Endodermal cell (in vitro differentiated cells): ENCODE measurements around the gene DLG2. TPM values are rescaled to one million over a fixed set of nuclear protein-coding genes. Genes with fewer than 3 reads are reported as not detected.

Experiments
- DNase-seq: peaks from one replicate; pipeline ENCODE4 v3.0.0-alpha.2; 2017
- H3K27ac ChIP-seq: 2 replicates; pipeline ENCODE4 v1.5.1; 2013; ENCODE audit warnings: mild to moderate bottlenecking, low read depth, low read length, moderate library complexity
- H3K27me3 ChIP-seq: 2 replicates; pipeline ENCODE4 v1.6.1; 2013; ENCODE audit warnings: mild to moderate bottlenecking, low read length, moderate library complexity; ENCODE audit not compliant: insufficient read depth, control insufficient read depth, poor library complexity, severe bottlenecking
- H3K36me3 ChIP-seq: 2 replicates; pipeline ENCODE4 v1.7.0; 2013; ENCODE audit warnings: mild to moderate bottlenecking, low read length, moderate library complexity; ENCODE audit not compliant: control insufficient read depth, insufficient read depth
- H3K4me1 ChIP-seq: one replicate; pipeline ENCODE4 v1.7.0; 2013; ENCODE audit warnings: low read length; ENCODE audit not compliant: control insufficient read depth, insufficient read depth
- H3K4me3 ChIP-seq: 2 replicates; pipeline ENCODE4 v1.5.1; 2013; ENCODE audit warnings: mild to moderate bottlenecking, low read length, moderate library complexity
- H3K9ac ChIP-seq: 2 replicates; pipeline ENCODE4 v1.6.1; 2013; ENCODE audit warnings: mild to moderate bottlenecking, low read length, moderate library complexity; ENCODE audit not compliant: poor library complexity, severe bottlenecking; ENCODE audit errors: extremely low read depth
- H3K9me3 ChIP-seq: 2 replicates; pipeline ENCODE4 v1.6.1; 2013; ENCODE audit warnings: mild to moderate bottlenecking, low read length, moderate library complexity; ENCODE audit not compliant: control insufficient read depth
- H3K27ac Mint-ChIP-seq: 2 replicates; pipeline ENCODE4 v1.8.0; 2020; ENCODE audit warnings: mixed read lengths
- H3K27me3 Mint-ChIP-seq: 2 replicates; pipeline ENCODE4 v1.8.0; 2021; ENCODE audit warnings: mild to moderate bottlenecking, mixed read lengths; ENCODE audit not compliant: insufficient read depth
- H3K36me3 Mint-ChIP-seq: 2 replicates; pipeline ENCODE4 v1.8.0; 2020; ENCODE audit warnings: low read depth, mixed read lengths
- H3K4me1 Mint-ChIP-seq: 2 replicates; pipeline ENCODE4 v1.8.0; 2020; ENCODE audit warnings: mixed read lengths
- H3K4me3 Mint-ChIP-seq: 2 replicates; pipeline ENCODE4 v1.8.0; 2020; ENCODE audit warnings: mild to moderate bottlenecking, moderate library complexity, mixed read lengths
- H3K9me3 Mint-ChIP-seq: 2 replicates; pipeline ENCODE4 v1.8.0; 2020; ENCODE audit warnings: mild to moderate bottlenecking, mixed read lengths
- WGBS, 2 experiments: methylation state at CpG; one replicate each; pipeline versions ENCODE4 v1.1.5 to v1.1.7; 2013; ENCODE audit warnings: missing lambda C conversion rate in 2 of 2, mixed read lengths in 1 of 2; ENCODE audit not compliant: insufficient coverage in 1 of 2, insufficient read length in 1 of 2; 5-methylcytosine and 5-hydroxymethylcytosine counted together
- total RNA-seq, 2 donors: library from RNA; stranded (reverse); fragmentation: NEBNext Ultra II Directional in 1 of 2; extraction: Animal tissue kit (Norgen Biotek cat#: 25700) in 1 of 2; gene quantifications; 2 replicates in 1 of 2; 3 replicates in 1 of 2; pipeline ENCODE4 v1.2.1, GENCODE V29; 2021
- TF ChIP-seq, protein P1 (sequence below): fragments of 200-600 bp; sonication (generic); conservative IDR thresholded peaks from 2 replicates; pipeline ENCODE4 v1.5.0; 2021; ENCODE audit warnings: antibody characterized with exemption, mild to moderate bottlenecking

Gene DLG2
- total RNA-seq, 2 donors from 2014 or later = 9.6 to 10.6 TPM

DNA sequence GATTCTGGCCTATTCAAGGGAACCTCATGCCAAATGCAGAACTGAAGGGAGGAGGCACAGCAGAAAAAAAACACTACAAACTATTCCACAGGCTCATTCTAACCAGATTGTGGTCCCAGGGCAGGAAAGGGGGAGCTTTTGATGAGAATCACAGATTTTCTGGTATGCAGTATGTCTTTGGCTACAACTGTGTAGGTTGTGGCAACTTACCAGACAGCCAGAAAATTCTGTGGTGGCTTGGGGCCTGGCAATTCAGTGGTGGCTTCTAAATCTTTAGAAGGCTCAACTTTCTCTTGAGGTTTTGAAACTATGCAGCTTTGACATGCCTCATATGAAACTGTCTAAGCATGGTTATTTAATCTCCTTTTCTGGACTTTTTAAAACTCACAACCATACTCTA lies 1490.2 kb downstream of the DLG2 start:
- no peak overlapping the region for H3K27ac ChIP-seq
- Mint-ChIP-seq H3K9me3 (no peaks in the 10 kb centered on the region), H3K4me1 (peaks cover 22% of the 10 kb centered on the region), H3K27me3 (no peaks in the 10 kb centered on the region), H3K4me3 (no peak overlapping the region), H3K36me3 (no peaks in the 10 kb centered on the region), H3K27ac (no peak overlapping the region)
- TF ChIP-seq, protein P1, sequence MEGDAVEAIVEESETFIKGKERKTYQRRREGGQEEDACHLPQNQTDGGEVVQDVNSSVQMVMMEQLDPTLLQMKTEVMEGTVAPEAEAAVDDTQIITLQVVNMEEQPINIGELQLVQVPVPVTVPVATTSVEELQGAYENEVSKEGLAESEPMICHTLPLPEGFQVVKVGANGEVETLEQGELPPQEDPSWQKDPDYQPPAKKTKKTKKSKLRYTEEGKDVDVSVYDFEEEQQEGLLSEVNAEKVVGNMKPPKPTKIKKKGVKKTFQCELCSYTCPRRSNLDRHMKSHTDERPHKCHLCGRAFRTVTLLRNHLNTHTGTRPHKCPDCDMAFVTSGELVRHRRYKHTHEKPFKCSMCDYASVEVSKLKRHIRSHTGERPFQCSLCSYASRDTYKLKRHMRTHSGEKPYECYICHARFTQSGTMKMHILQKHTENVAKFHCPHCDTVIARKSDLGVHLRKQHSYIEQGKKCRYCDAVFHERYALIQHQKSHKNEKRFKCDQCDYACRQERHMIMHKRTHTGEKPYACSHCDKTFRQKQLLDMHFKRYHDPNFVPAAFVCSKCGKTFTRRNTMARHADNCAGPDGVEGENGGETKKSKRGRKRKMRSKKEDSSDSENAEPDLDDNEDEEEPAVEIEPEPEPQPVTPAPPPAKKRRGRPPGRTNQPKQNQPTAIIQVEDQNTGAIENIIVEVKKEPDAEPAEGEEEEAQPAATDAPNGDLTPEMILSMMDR = no peak
- H3K9me3 ChIP-seq = no peaks in the 10 kb centered on the region
- DNase-seq = no peak
- no peak overlapping the region for H3K9ac ChIP-seq
- H3K4me1 ChIP-seq = no peaks in the 10 kb centered on the region
- H3K4me3 ChIP-seq = no peak overlapping the region
- no peaks in the 10 kb centered on the region for H3K36me3 ChIP-seq
- H3K27me3 ChIP-seq = no peaks in the 10 kb centered on the region

DNA sequence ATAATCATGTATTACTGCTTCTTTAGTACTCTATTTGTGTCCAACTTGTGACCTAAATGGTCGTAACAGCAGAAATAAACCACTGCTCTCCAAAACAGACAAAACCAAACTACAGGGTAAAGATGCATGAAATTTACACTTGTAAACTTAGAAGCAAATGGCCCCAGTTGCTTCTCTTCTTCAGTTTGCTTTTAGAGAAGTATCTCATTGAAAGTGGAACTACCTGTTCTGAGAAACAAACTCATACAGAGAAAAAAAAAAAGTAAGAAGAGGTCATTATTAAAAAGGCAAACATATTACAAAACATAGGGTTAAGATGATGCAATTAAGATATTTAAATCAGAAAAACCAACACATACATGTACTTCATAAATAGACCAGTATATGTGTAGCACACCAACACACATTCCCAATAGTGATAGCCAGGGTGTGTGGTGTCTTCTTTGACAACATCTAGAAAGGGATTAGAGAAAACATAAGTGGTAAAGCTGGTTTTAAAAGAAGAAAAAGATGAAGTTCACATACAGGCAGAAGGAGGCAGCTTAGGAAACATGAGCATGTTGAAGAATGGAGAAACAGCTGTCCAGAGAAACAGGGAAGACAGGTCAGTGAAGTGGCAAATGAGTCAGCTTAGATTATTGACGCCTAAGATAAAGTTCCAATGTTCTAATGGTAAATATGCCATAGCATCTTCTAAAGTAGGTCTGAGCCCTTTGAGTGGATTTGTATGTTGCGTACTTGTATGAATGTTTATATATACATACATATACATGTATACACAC lies 1496.3 kb downstream of the DLG2 start:
- Mint-ChIP-seq H3K4me1 (peaks cover 4% of the 10 kb centered on the region), H3K4me3 (no peak overlapping the region), H3K9me3 (no peaks in the 10 kb centered on the region), H3K27ac (no peak overlapping the region), H3K36me3 (no peaks in the 10 kb centered on the region), H3K27me3 (no peaks in the 10 kb centered on the region)
- Histone ChIP-seq H3K36me3 (no peaks in the 10 kb centered on the region), H3K4me1 (no peaks in the 10 kb centered on the region), H3K4me3 (no peak overlapping the region), H3K9ac (no peak overlapping the region), H3K27ac (no peak overlapping the region), H3K27me3 (no peaks in the 10 kb centered on the region), H3K9me3 (no peaks in the 10 kb centered on the region)
- TF ChIP-seq, protein P1 = no peak
- DNase-seq = no peak
- 88 to 100% methylated on average over 1 to 2 of the region's 3 CpGs for WGBS, 2 experiments

DNA sequence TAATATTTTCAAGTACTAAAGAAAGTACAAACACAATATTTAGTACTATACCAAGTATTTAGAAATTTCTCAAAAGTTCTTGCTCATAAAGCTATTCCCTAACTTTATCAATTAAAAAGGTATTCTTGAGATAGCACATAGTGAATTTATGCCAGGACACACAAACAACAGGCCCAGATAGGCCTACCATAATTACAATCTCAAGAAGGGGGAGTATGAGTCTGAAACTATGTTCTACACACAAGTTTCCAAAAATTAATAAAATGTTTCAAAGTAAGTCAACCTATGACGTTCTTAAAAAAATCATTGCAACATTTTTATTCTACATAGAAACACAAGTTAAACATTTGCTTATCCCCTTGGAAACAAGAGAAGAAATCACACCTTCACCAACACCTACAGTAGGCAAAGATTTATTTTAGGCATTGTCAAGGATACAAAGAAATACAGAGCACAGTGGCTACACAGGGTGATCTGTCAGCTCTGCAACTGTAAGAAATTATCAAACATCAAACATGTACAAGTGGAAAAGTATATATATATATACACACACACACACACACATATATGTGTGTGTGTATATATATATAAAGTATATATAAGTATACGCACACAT lies 1497.1 kb downstream of the DLG2 start:
- no peaks in the 10 kb centered on the region for H3K36me3 Mint-ChIP-seq
- no peak overlapping the region for H3K27ac Mint-ChIP-seq
- Histone ChIP-seq H3K4me1 (no peaks in the 10 kb centered on the region), H3K9ac (no peak overlapping the region), H3K27ac (no peak overlapping the region), H3K36me3 (no peaks in the 10 kb centered on the region), H3K4me3 (no peak overlapping the region), H3K27me3 (no peaks in the 10 kb centered on the region), H3K9me3 (no peaks in the 10 kb centered on the region)
- TF ChIP-seq, protein P1 = no peak
- H3K4me3 Mint-ChIP-seq = no peak overlapping the region
- H3K27me3 Mint-ChIP-seq = no peaks in the 10 kb centered on the region
- no peak for DNase-seq
- WGBS, 2 experiments = 41% methylated on average over 1 of the region's 2 CpGs; no CpG with 5 or more reads in 1 of the 2 experiments
- peaks cover 9% of the 10 kb centered on the region for H3K4me1 Mint-ChIP-seq
- H3K9me3 Mint-ChIP-seq = no peaks in the 10 kb centered on the region
